A673 (cell line): ENCODE measurements around the gene SLC22A15.

Experiments
- EZH2 ChIP-seq: fragments of 200-600 bp; sonication (generic); IDR thresholded peaks from 2 replicates; pipeline ENCODE4 v1.6.1; 2017; ENCODE audit warnings: borderline replicate concordance, low read depth, mild to moderate bottlenecking, mixed read lengths, antibody characterized with exemption, low read length; ENCODE audit not compliant: poor library complexity, severe bottlenecking
- TF ChIP-seq, protein P1 (sequence below): fragments of 300-800, 200-600 bp; sonication (generic); conservative IDR thresholded peaks from 2 replicates; pipeline ENCODE4 v1.5.1; 2017; ENCODE audit warnings: low read depth, mild to moderate bottlenecking, antibody characterized with exemption, low read length, moderate library complexity, mixed read lengths

DNA sequence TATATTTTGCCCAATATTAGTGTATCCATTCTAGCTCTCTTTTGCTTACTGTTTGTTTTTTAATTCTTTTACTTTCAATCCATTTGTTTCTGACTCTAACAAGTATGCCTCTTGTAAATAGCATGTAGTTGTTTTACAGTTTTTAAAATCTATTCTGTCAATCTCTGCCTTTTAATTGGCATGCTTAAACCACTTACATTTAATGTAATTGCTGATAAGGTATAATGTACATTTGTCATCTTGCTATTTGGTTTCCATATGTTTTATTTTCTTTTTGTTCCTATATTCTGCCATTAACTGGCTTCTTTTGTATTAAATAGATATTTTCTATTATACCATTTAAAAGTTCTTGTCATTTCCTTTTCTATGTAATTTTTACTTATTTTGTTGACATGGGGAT is 118.7 kb downstream of the SLC22A15 start:
- TF ChIP-seq, protein P1, sequence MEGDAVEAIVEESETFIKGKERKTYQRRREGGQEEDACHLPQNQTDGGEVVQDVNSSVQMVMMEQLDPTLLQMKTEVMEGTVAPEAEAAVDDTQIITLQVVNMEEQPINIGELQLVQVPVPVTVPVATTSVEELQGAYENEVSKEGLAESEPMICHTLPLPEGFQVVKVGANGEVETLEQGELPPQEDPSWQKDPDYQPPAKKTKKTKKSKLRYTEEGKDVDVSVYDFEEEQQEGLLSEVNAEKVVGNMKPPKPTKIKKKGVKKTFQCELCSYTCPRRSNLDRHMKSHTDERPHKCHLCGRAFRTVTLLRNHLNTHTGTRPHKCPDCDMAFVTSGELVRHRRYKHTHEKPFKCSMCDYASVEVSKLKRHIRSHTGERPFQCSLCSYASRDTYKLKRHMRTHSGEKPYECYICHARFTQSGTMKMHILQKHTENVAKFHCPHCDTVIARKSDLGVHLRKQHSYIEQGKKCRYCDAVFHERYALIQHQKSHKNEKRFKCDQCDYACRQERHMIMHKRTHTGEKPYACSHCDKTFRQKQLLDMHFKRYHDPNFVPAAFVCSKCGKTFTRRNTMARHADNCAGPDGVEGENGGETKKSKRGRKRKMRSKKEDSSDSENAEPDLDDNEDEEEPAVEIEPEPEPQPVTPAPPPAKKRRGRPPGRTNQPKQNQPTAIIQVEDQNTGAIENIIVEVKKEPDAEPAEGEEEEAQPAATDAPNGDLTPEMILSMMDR, result no peak
- no peak for TF ChIP-seq EZH2
